Measurements from ENCODE around the gene MLIP.

MLIP gene

GRCh38 chr6:54098450-54099044, 12.7 kb upstream of the MLIP start:
- DNase-seq, result no peak

DNA sequence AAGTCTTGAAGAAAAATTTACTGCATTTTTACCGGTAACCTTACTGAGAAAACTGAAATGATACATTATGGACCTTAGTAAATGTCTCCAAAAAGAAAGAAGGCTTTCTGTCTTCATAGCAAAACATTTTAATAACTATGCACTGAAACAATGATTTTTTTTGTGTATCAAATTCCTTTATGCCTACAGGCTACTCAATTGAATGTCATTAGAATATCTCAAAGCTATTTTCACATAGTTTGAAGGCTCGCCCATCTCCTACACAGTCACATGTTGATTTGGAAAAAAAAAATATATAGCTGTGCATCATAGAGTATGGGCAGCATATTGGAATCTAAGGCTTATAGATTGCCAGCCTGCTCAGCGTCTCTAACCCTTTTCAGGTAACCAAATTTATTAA, 12.0 kb upstream of the MLIP start:
- no peak for DNase-seq

DNA sequence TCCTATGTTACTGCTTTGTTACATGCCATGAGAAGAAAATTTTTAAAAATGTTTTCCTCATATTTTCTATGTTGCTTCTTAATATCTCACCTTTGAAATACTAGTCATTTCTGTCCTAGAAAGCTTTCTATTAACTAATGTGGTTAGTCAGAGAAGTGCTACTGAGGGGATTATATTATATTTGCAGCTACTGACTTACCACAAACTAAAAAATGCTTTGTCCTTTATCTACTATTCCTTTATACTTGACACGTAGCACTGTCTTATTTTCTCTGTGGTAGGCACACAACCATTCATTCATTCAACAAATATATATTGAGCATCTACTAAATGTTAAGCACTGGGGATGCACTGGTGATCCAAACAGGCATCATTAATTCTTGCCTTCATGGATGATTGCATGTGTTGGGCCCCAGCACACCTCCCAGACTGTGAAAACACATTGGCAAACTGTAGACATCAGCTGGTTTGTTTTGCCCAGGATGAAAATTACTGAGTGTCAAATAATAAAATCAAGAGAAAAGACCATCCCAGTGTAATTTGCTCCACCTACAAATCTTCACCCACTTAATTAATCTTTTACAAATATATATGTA, 10.7 kb upstream of the MLIP start:
- DNase-seq, result no peak

DNA sequence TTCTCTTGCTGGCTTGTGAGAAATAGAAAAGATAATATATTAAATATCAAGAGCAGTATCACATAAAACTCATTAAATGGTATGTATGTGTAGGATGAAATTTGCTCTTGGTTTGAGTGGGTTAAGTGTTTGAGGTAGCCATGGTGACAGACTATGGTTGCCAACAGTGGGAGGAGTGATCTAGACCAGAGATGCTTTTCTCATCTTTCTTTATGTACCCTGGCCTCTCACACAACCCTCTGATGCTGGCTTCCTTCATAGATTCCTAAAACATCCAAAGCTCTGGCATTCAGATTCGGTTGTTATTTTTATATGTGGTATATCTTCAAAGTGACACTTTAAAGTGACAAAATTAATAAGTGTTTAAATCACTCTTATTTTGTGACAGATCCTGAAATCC, 9.0 kb upstream of the MLIP start:
- DNase-seq, result no peak

- no peak for DNase-seq
These were observed 7.7 kb upstream of the MLIP start for GRCh38 chr6:54103497-54103896.

- no peak for DNase-seq
These were observed 4.5 kb upstream of the MLIP start for GRCh38 chr6:54106727-54107126.

DNA sequence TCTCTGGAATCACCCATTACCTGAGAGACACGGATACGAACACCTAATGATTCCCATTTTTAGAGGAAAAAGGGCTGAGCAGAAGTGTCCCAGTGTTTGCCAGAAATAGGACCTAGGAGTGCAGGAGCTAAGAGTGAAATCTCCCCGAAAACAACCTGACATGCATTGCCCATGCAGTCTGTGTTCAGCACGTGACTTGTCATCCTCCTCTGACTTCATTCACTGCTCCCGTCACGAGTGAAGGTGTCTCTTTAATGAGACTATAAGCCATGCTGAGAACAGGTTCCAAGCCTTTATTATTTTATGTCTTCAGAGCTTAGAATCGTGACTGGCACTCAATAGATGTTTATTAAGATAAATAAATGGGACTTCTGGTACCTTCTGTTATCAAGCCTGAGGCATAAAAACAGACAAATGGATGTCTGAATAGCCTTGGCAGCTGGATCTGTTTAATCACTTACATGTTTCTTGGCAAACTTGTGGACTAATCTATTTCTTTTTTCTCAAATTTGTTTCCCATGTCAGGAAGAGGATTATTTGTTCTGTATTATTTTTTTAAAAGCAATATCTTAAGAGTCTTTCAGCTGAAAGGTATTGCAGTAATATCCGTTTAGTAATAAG, 3.7 kb upstream of the MLIP start:
- no peak for DNase-seq

- DNase-seq, result no peak
These were observed 3.0 kb upstream of the MLIP start for GRCh38 chr6:54108271-54108670.

GRCh38 chr6:54109586-54109985, 1.7 kb upstream of the MLIP start:
- no peak for DNase-seq

DNA sequence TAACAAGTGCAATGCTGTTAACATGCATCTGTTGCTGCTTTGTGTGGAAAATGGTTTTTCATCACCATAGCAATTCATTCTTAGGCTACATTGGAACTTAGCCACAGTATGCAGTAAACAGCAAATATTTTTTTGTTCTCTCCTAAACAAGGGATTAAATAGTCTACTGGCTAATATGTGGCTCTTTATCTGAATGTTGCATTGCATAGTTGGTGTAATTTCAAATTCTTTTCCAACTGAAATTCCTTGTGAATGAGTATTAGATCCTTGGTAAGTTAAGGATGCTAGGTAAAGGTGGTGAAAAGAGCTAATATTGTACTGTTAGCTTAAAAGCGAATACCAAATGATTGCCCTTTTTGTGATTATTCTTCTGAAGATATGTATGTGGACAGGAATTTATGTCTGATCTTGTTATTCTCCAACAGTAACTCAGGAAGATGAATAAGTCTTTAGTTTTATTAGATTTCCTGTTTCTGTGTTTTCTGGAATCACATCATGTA, 958 bp downstream of the MLIP start:
- no peak for DNase-seq

DNA sequence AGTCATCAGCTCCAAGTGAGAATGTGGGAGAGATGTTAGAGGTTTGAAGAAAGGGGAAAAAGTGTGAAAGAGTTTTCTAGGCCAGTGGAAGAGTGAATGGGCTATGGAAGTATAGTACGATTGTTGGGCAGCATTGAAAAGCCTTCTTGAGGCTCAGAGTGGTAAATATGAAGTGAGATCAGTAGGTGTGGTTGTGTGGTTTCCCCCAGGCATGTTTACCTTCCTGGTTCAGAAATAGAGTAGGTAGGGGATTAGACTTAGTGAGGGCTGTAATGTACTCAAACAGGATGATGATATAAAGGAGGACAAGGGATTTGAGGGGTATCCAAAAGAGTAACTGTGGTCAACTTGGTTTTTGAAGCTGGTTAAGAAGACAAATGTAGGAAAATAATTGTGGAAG, 3.7 kb downstream of the MLIP start:
- no peak for DNase-seq

GRCh38 chr6:54115966-54116365, 4.7 kb downstream of the MLIP start:
- DNase-seq, result no peak

DNA sequence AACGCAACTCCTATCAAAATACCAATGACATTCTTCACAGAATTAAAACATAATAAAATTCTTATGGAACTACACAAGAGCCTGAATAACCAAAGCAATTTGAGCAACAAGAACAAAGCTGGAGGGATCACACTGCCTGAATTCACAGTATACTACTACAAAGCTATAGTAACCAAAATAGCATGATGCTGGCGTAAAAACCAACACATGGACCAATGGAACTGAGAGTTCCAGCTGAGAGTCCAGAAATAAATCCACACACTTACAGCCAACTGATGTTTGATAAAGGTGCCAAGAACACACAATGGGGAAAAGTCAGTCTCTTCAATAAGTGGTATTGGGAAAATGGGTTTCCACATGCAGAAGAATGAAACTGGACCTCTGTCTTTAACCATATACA, 6.9 kb downstream of the MLIP start:
- DNase-seq, result no peak

DNA sequence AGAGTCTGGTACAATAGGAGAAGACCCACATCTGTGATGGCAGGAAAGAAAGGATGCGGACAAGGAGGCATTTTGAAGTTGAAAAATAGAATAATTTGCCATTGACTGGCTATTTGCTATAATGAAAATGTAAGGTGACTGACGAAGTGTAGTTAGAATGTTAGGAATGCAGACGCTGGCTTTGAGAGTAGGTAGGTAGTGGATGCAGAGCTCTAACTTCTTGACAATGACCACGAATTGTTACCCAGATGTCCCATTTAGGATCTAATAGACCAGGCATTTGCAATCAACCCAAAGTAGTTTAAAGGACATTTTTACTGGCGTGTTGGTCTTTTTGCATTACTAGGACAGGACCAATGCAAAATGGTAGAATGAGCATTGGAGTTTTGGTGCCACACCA, 14.2 kb downstream of the MLIP start:
- DNase-seq, result no peak

GRCh38 chr6:54130179-54130578, 18.9 kb downstream of the MLIP start:
- no peak for DNase-seq

- DNase-seq, result no peak
These were observed 21.3 kb downstream of the MLIP start for GRCh38 chr6:54132587-54132986.

- no peak for DNase-seq
These were observed 21.9 kb downstream of the MLIP start for GRCh38 chr6:54133186-54133585.

GRCh38 chr6:54134935-54135334, 23.7 kb downstream of the MLIP start:
- no peak for DNase-seq

DNA sequence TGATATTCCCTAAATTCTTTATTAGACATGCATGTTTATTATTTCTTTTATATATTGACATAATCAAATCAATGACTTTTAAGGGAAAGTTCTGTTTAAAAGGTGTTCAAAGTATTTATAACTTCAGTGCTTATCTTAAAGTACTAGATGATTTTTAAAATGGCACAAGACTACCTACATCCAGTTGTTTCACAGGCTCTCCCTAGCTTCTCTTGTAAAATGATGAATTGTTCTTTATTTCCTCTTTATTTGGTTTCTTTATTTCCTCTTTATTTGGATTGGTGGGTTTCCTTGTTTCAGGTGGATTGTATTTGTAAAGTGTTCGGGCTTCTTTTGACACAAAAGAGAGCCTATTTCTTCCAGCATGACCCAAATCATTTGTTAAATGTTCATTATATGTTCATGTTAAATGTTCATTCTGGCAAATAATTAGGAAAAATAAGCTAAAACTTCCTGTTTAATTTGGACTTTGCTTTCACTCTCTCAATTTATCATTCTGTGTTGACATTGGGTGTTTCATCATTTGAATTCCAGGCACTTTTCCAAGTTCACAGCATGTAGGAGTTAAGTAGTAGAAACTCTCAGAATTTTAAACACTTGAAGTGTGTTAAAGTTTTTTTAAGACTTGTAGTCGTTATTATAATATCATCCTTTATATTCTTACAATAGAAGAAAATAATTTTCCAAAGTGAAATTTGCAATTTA, 24.6 kb downstream of the MLIP start:
- DNase-seq, result no peak

DNA sequence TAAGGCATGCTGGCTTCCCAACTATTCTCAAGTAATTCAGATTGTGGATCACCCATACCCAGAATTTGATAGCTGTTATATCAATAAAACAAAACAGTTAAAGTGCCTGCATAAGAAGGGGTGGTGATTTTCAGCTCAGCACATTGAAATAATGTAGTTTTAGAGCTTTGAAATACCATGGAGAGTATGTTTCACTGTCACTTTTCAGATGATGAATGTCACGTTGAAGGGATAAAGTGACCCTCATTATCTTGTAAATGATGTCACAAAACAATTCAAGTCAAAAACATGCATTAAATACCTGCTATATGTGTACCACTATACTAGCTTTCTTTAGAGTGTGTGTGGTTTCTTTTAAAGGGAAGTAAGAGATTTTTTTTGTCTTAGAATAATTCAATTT, 27.6 kb downstream of the MLIP start:
- no peak for DNase-seq

DNA sequence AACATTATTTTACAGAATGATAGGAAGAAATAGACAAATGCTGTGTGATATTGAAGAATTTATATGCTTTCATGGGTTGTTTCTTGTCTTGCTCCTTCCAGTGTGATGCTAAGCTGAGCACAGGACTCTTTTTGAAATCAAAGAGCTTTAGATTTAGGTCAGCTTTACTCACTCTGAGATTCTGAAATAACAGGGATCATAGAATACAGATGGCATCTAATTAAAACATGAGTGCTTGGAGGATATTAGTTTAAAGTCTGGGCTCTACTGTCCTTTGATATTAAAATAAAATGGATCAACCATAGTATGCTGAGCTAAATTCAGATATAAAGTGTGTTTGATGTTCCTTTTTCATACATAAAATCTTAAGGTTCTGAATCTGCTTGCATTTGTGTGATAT, 29.6 kb downstream of the MLIP start:
- DNase-seq, result no peak

DNA sequence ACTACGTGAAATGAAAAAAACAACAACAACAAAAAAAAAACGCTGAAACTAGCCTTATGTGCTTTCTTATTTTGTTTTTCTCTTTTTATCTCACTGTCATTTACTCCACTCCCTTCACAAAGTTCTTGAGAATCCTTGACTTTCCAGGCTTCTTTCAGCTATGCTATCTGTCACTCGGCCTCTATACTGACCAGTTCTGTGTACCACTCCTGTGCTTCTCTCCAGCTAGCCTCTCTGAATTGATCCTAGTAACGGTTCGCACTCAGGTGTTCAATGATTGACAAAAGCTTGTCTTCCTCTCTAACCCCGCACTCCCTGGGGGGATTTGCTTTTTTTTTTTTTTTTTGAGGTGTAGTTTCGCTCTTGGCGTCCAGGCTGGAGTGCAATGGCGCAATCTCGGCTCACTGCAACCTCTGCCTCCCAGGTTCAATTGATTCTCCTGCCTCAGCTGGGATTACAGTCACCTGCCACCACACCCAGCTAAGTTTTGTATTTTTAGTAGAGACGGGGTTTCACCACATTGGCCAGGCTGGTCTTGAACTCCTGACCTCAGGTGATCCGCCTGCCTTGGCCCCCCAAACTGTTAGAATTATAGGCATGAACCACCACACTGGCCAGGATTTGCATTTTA, 31.8 kb downstream of the MLIP start:
- no peak for DNase-seq

DNA sequence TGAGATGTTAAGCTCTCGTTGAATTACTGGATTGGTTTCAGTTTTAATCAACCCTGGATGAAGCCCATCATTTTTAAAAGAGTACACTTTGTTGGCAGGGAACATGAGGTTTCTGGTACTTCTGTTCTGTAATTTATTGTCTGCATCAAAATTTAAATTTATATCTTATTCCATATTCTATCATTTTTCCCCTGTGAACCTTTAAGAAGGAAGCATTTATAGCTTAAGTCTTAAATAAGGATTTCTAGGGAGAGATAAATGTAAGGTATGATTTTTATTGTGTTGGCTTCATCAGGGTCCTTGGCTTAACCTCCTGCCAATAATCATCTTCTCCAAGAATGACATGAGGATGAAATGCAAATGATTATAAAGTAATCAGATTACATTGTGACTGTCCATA, 40.6 kb downstream of the MLIP start:
- DNase-seq, result no peak
